Effector memory CD8-positive, alpha-beta T cell (primary cell): ENCODE data around the gene QDPR.
A peak's percentile ranks its signal among the peaks of the same experiment; 100 is the strongest.

Source experiments
- ATAC-seq: fragments of 150-1000 bp; cut with Tn5 transposase; replicated peaks from 2 replicates; pipeline ENCODE4 v1.10.0; 2021; ENCODE audit warnings: mild to moderate bottlenecking, moderate library complexity
- DNase-seq, 3 experiments: peaks; one replicate each; pipeline ENCODE4 v3.0.0; 2021
- H3K27ac Mint-ChIP-seq, 2 donors: one replicate each; pipeline ENCODE4 v1.8.0; 2022; ENCODE audit warnings: mild to moderate bottlenecking in 2 of 2, mixed read lengths in 2 of 2, moderate library complexity in 2 of 2
- H3K27me3 Mint-ChIP-seq, 2 donors: one replicate each; pipeline ENCODE4 v1.8.0; 2022; ENCODE audit warnings: mixed read lengths in 2 of 2
- H3K36me3 Mint-ChIP-seq: one replicate; pipeline ENCODE4 v1.8.0; 2022; ENCODE audit warnings: mild to moderate bottlenecking, moderate library complexity, mixed read lengths; ENCODE audit not compliant: insufficient read depth
- H3K4me1 Mint-ChIP-seq, 2 donors: one replicate each; pipeline ENCODE4 v1.8.0; 2022; ENCODE audit warnings: low read depth in 2 of 2, mixed read lengths in 2 of 2
- H3K4me3 Mint-ChIP-seq, 2 donors: one replicate each; pipeline ENCODE4 v1.8.0; 2022; ENCODE audit warnings: mild to moderate bottlenecking in 2 of 2, mixed read lengths in 2 of 2, moderate library complexity in 2 of 2
- H3K9me3 Mint-ChIP-seq, 2 donors: one replicate each; pipeline ENCODE4 v1.8.0; 2022; ENCODE audit warnings: mixed read lengths in 2 of 2

Gene QDPR

GRCh38 chr4:17493619-17494018 lies 18.3 kb downstream of the QDPR start:
- H3K36me3 Mint-ChIP-seq: peaks cover 33% of the 10 kb centered on the region
- no peak for DNase-seq
- ATAC-seq: no peak

GRCh38 chr4:17492876-17493275 lies 19.0 kb downstream of the QDPR start:
- peaks cover 35% of the 10 kb centered on the region for H3K36me3 Mint-ChIP-seq
- peaks cover 0 to 5% of the 10 kb centered on the region in 2 donors for H3K4me1 Mint-ChIP-seq
- ATAC-seq (no peak), DNase-seq (no peak)
- no peaks in the 10 kb centered on the region for H3K27me3 Mint-ChIP-seq
- H3K9me3 Mint-ChIP-seq: no peaks in the 10 kb centered on the region
- no peak overlapping the region for H3K27ac Mint-ChIP-seq
- no peak overlapping the region for H3K4me3 Mint-ChIP-seq

More at GRCh38 chr4:17493619-17494018, 18.3 kb downstream of the QDPR start:
- H3K27ac Mint-ChIP-seq: no peak overlapping the region
- no peaks in the 10 kb centered on the region for H3K9me3 Mint-ChIP-seq
- H3K27me3 Mint-ChIP-seq: no peaks in the 10 kb centered on the region
- no peak overlapping the region for H3K4me3 Mint-ChIP-seq
- H3K4me1 Mint-ChIP-seq: peaks cover 3 to 7% of the 10 kb centered on the region in 2 donors

DNA sequence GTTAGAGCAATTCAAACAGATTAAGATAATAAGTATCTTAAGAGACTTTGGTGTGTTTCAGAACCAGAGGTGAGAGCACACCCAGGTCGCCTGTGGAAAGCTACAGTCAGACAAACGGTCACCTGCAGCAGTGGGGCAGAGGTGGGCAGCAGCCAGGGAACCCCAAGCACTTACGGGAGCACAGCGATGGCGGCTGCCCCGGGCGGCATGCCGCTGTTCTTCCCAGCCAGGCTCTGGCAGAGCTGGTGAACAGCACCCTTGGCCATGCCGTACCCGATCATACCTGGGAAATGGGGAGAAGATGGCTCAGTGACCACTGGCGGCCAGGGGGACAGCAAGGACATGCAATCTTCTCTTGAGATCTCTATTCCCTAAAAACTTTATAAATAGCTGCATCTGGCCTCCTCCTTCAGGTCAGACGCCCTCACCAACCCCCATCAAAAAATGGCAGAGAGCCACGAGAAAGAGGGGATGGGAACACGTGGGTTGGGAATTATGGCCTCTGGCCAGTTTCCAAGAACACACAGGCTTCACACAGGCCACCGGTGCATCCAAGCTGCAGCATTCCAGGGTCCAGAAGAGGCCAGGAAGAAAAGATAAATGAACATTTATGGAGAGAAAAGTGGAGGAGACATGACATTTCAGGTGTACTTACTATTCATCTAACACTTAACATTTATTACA lies 19.7 kb downstream of the QDPR start:
- DNase-seq: no peak
- ATAC-seq: no peak
- no peaks in the 10 kb centered on the region for H3K27me3 Mint-ChIP-seq
- H3K36me3 Mint-ChIP-seq: peaks cover 39% of the 10 kb centered on the region
- peaks cover 0 to 3% of the 10 kb centered on the region in 2 donors for H3K4me1 Mint-ChIP-seq
- no peaks in the 10 kb centered on the region for H3K9me3 Mint-ChIP-seq
- H3K4me3 Mint-ChIP-seq: no peak overlapping the region
- H3K27ac Mint-ChIP-seq: peak overlapping the region in 1 of 2 donors; percentile 58

DNA sequence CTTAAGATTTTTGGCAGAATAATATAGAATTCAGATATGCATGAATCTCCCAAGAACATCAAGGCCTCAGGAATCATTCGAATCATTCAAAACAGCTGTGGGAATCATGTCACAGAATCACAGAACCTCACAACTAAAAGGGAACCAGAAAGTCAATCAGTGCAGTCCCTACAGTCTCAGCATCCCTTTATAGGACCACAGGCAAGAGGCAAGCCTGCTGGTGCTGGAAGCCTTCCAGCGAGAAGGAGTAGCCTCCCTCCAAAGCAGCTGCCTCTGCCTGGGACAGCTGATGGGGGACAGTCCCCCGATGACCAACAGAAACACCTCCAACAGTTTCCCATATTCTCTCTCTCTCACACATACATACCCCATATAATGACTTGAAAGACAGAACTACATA lies 20.7 kb downstream of the QDPR start:
- H3K36me3 Mint-ChIP-seq: peaks cover 42% of the 10 kb centered on the region
- no peaks in the 10 kb centered on the region for H3K27me3 Mint-ChIP-seq
- H3K4me1 Mint-ChIP-seq: peaks cover 0 to 3% of the 10 kb centered on the region in 2 donors
- no peak overlapping the region for H3K4me3 Mint-ChIP-seq
- peak overlapping the region in 1 of 2 donors; percentile 58 for H3K27ac Mint-ChIP-seq
- DNase-seq (no peak), ATAC-seq (no peak)
- no peaks in the 10 kb centered on the region for H3K9me3 Mint-ChIP-seq

DNA sequence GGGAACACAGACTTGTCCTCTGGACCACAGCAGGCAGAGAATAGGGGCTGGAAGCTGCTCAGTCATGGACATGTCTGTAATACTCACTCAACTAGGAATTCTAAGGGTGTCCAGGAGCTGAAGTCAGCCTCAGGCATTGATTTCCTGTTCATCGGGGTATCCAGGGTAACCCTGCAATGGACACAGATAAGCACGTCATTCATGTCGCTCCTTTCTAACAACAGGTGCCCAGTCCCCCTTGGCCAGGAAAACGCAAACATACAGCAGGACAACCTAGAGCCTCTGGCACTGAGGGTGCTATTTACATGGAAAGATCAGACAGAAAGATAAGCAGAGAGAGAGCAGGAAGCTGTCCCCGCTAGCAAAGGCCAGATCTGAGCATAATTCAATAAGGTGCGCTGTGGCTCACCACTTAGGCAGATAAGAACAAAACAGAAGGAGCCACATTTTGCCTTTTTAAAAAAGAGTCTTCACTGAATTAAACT lies 21.3 kb downstream of the QDPR start:
- Mint-ChIP-seq H3K27ac (no peak overlapping the region), H3K9me3 (no peaks in the 10 kb centered on the region), H3K4me3 (no peak overlapping the region), H3K36me3 (peaks cover 45% of the 10 kb centered on the region), H3K27me3 (no peaks in the 10 kb centered on the region), H3K4me1 (peaks cover 0 to 3% of the 10 kb centered on the region in 2 donors)
- DNase-seq: no peak
- ATAC-seq: no peak

DNA sequence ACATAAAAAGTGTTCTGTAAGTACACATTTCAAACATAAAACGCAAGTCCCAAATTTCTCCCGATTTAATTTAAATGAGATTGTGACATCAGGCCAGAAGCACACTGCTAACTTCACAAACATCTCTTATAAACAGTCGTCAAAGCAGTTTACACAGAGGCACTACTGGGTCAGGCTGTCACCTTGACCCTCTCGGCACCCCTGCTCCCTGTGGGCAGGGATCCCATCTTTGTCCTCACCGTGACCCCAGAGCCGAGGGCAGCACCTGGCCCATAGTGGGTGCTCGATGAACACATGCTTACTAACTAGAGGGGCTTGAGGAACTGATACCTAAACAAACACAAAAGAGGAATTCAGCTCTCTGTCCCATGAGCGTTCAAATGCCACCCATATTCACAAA lies 22.2 kb downstream of the QDPR start:
- DNase-seq (no peak), ATAC-seq (no peak)
- H3K4me1 Mint-ChIP-seq: peaks cover 0 to 3% of the 10 kb centered on the region in 2 donors
- no peaks in the 10 kb centered on the region for H3K27me3 Mint-ChIP-seq
- H3K9me3 Mint-ChIP-seq: no peaks in the 10 kb centered on the region
- no peak overlapping the region for H3K27ac Mint-ChIP-seq
- H3K4me3 Mint-ChIP-seq: no peak overlapping the region
- H3K36me3 Mint-ChIP-seq: peaks cover 49% of the 10 kb centered on the region

DNA sequence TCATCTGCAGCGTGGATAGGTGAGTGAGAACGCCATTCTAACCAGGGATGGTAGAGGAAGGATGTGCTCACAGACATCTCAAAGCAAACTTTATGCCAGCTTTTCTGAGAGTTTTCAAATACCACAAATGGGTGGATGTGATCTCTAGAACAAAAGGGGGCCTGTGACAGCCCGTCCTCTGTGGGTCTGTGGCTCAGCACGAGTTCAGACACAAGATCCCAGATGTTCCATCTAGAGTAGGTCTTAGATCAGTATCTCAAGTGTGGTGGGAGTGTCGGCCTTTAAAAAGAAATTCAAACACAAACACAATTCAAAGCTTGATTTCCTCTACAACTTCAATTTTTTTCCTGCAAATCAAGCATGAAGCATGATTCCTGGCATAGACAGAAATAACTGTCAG lies 22.8 kb downstream of the QDPR start:
- Mint-ChIP-seq H3K36me3 (peaks cover 52% of the 10 kb centered on the region), H3K27ac (no peak overlapping the region), H3K27me3 (no peaks in the 10 kb centered on the region), H3K4me3 (no peak overlapping the region), H3K4me1 (no peaks in the 10 kb centered on the region), H3K9me3 (no peaks in the 10 kb centered on the region)
- no peak for DNase-seq
- no peak for ATAC-seq

GRCh38 chr4:17482716-17483115 lies 29.2 kb downstream of the QDPR start:
- H3K9me3 Mint-ChIP-seq: no peaks in the 10 kb centered on the region
- ATAC-seq: no peak
- peaks cover 23% of the 10 kb centered on the region for H3K36me3 Mint-ChIP-seq
- H3K27me3 Mint-ChIP-seq: no peaks in the 10 kb centered on the region
- H3K4me1 Mint-ChIP-seq: no peaks in the 10 kb centered on the region
- no peak overlapping the region for H3K27ac Mint-ChIP-seq
- no peak for DNase-seq
- H3K4me3 Mint-ChIP-seq: no peak overlapping the region

DNA sequence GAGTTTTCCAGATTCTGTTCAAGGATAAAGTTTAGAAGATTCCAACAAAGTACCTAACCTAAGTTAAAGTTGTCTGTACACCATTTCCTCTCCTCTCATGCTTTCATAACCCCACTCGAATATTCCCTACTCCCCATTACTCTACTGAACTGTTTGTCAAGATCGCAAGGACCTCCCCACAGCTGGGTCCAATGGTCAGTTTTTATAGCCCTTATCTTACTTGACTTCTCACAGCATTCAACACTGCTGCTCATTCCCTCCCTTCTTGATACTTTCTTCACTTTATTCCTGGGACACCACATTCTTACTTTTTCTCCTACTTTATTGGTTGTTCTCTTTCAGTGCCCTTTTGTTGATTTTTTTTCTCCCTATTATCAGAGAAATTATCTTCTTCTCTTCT lies 30.9 kb downstream of the QDPR start:
- H3K9me3 Mint-ChIP-seq: no peaks in the 10 kb centered on the region
- H3K27ac Mint-ChIP-seq: no peak overlapping the region
- H3K27me3 Mint-ChIP-seq: no peaks in the 10 kb centered on the region

DNA sequence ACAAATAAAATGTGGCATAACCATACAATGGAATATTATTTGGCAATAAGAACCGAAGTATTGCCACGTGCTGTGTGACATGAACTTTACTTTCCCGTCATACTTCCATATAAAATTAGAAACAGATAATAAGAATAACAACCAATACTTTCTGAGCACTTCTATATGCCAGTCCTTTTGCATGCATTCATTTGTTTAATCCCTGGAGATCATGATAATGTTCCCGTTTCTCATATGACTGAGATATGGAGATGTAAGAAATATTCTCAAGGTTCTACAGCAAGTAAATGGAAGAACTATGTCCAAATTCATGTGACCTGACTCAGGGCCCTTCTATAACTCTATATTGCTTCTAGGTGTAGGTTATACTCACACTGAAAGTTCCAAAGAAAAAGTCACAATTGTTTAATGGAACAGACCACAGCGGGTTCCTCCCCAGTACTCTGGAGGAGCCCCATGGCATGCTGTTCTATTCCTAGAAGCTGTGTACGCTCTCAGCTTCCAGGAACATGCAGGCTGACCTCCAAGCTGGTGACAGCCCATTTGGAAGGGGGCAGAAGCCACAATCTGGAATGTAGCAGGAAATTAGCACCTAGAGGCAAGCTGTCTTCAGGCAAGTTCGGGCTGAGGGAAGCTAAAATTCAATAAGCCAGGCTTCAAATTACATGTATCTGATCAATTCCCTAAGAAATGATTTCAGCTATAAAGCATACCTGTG lies 31.5 kb downstream of the QDPR start:
- Mint-ChIP-seq H3K27ac (no peak overlapping the region), H3K9me3 (no peaks in the 10 kb centered on the region), H3K36me3 (peaks cover 11% of the 10 kb centered on the region), H3K27me3 (no peaks in the 10 kb centered on the region), H3K4me1 (peaks cover 0 to 4% of the 10 kb centered on the region in 2 donors), H3K4me3 (no peak overlapping the region)
- DNase-seq (no peak), ATAC-seq (no peak)

More for the DNA sequence above, 30.9 kb downstream of the QDPR start:
- Mint-ChIP-seq H3K36me3 (peaks cover 15% of the 10 kb centered on the region), H3K4me3 (no peak overlapping the region), H3K4me1 (peaks cover 0 to 4% of the 10 kb centered on the region in 2 donors)
- DNase-seq (no peak), ATAC-seq (no peak)

GRCh38 chr4:17477774-17478472 lies 34.0 kb downstream of the QDPR start:
- Mint-ChIP-seq H3K36me3 (peaks cover 3% of the 10 kb centered on the region), H3K4me1 (peaks cover 0 to 4% of the 10 kb centered on the region in 2 donors), H3K4me3 (no peak overlapping the region), H3K27ac (no peak overlapping the region), H3K9me3 (no peaks in the 10 kb centered on the region), H3K27me3 (no peaks in the 10 kb centered on the region)
- ATAC-seq (no peak), DNase-seq (no peak)

GRCh38 chr4:17476853-17477252 lies 35.0 kb downstream of the QDPR start:
- H3K4me1 Mint-ChIP-seq: peaks cover 0 to 4% of the 10 kb centered on the region in 2 donors
- no peaks in the 10 kb centered on the region for H3K9me3 Mint-ChIP-seq
- no peak overlapping the region for H3K4me3 Mint-ChIP-seq
- DNase-seq: no peak
- peaks cover 4% of the 10 kb centered on the region for H3K36me3 Mint-ChIP-seq
- H3K27ac Mint-ChIP-seq: no peak overlapping the region
- no peaks in the 10 kb centered on the region for H3K27me3 Mint-ChIP-seq
- ATAC-seq: no peak

GRCh38 chr4:17475481-17475880 lies 36.4 kb downstream of the QDPR start:
- no peak overlapping the region for H3K27ac Mint-ChIP-seq
- H3K36me3 Mint-ChIP-seq: peaks cover 6% of the 10 kb centered on the region
- H3K4me1 Mint-ChIP-seq: peaks cover 0 to 4% of the 10 kb centered on the region in 2 donors
- DNase-seq: no peak
- H3K9me3 Mint-ChIP-seq: no peaks in the 10 kb centered on the region
- no peak for ATAC-seq
- H3K27me3 Mint-ChIP-seq: no peaks in the 10 kb centered on the region
- no peak overlapping the region for H3K4me3 Mint-ChIP-seq
